Pons (tissue), 1 donor: ENCODE results near the gene CAMK2D.

Experiments used
- DNase-seq: peaks from one replicate; pipeline ENCODE4 v3.0.0-alpha.2; 2016; ENCODE audit warnings: low spot score

CAMK2D gene

GRCh38 chr4:113471146-113471860 is 290.2 kb downstream of the CAMK2D start:
- DNase-seq, result no peak

GRCh38 chr4:113469926-113470325 is 291.6 kb downstream of the CAMK2D start:
- no peak for DNase-seq

- DNase-seq, result no peak
Observed at GRCh38 chr4:113469023-113469390, 292.5 kb downstream of the CAMK2D start.

GRCh38 chr4:113468165-113469022 is 293.1 kb downstream of the CAMK2D start:
- DNase-seq, result peak; percentile 84

GRCh38 chr4:113467581-113467980 is 294.0 kb downstream of the CAMK2D start:
- DNase-seq, result peak; percentile 34

GRCh38 chr4:113462286-113462685 is 299.3 kb downstream of the CAMK2D start:
- no peak for DNase-seq

GRCh38 chr4:113461281-113461680 is 300.3 kb downstream of the CAMK2D start:
- DNase-seq, result no peak

- no peak for DNase-seq
Observed at GRCh38 chr4:113457886-113458285, 303.7 kb downstream of the CAMK2D start.

- DNase-seq, result no peak
Observed at GRCh38 chr4:113457121-113457520, 304.4 kb downstream of the CAMK2D start.

- DNase-seq, result no peak
Observed at GRCh38 chr4:113455061-113455460, 306.5 kb downstream of the CAMK2D start.

GRCh38 chr4:113452868-113453620 is 308.5 kb downstream of the CAMK2D start:
- DNase-seq, result peak; percentile 64

- peak; percentile 84 for DNase-seq
Observed at GRCh38 chr4:113452152-113452551, 309.4 kb downstream of the CAMK2D start.

- no peak for DNase-seq
Observed at GRCh38 chr4:113450295-113451080, 311.1 kb downstream of the CAMK2D start.

GRCh38 chr4:113449410-113449974 is 312.0 kb downstream of the CAMK2D start:
- no peak for DNase-seq

- DNase-seq, result peak; percentile 65
Observed at GRCh38 chr4:113447769-113448168, 313.8 kb downstream of the CAMK2D start.

- DNase-seq, result no peak
Observed at GRCh38 chr4:113447061-113447460, 314.5 kb downstream of the CAMK2D start.

GRCh38 chr4:113446019-113446418 is 315.5 kb downstream of the CAMK2D start:
- DNase-seq, result peak; percentile 45

GRCh38 chr4:113445286-113445685 is 316.3 kb downstream of the CAMK2D start:
- peak; percentile 36 for DNase-seq

GRCh38 chr4:113444386-113444785 is 317.2 kb downstream of the CAMK2D start:
- DNase-seq, result no peak

- no peak for DNase-seq
Observed at GRCh38 chr4:113442826-113443225, 318.7 kb downstream of the CAMK2D start.

- DNase-seq, result no peak
Observed at GRCh38 chr4:113440371-113440770, 321.2 kb downstream of the CAMK2D start.
